Dermis lymphatic vessel endothelial cell (primary cell): ENCODE results near the gene MTRF1. TPM values are rescaled to one million over a fixed set of nuclear protein-coding genes. Genes with fewer than 3 reads are reported as not detected.

Experiments
- total RNA-seq: library from RNA; depleted of rRNA; stranded (reverse); fragments of >200 nt; gene quantifications from 2 replicates; pipeline ENCODE4 v1.2.1, GENCODE V29; 2014

Gene MTRF1, protein sequence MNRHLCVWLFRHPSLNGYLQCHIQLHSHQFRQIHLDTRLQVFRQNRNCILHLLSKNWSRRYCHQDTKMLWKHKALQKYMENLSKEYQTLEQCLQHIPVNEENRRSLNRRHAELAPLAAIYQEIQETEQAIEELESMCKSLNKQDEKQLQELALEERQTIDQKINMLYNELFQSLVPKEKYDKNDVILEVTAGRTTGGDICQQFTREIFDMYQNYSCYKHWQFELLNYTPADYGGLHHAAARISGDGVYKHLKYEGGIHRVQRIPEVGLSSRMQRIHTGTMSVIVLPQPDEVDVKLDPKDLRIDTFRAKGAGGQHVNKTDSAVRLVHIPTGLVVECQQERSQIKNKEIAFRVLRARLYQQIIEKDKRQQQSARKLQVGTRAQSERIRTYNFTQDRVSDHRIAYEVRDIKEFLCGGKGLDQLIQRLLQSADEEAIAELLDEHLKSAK
- 8.9 and 9.4 TPM in 2 replicates for total RNA-seq

DNA sequence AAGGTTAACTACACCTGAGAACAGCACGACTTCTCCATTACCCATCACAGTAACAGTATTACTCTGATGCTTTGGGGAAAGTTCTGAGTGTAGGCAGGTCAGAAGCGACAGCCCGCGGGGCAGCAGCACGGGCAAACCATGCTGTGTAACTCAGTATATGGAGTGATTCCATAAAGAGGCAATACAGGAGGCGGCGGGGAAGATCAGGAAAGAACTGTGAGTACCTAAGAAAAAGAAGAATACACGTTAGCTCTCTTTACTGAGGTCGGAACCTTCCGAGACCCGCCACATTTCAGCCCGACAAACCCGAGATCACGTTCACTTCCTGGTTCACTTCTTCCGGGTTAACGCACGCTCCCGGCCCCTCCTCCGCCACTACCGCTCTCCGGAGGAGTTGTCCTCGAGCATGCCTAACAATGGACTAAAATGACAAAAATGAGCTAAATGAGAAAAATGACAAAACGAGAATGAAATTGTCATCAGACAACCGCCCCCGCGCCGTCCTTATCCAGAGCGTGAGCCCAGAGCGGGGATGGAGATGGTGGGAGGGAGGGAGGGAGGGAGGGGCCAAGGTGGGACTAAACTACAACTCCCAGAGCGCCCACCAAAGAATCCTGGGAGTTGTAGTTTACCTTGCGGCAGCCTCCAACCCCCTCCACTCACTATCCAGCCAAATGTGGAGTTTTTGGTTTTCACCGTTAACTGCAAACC, at the start of gene MTRF1:
Gene MTRF1 (minus strand): TSS at position 316 of the 711 bp plus-strand sequence. CDS start 2,669 bp downstream, outside the sequence.

DNA sequence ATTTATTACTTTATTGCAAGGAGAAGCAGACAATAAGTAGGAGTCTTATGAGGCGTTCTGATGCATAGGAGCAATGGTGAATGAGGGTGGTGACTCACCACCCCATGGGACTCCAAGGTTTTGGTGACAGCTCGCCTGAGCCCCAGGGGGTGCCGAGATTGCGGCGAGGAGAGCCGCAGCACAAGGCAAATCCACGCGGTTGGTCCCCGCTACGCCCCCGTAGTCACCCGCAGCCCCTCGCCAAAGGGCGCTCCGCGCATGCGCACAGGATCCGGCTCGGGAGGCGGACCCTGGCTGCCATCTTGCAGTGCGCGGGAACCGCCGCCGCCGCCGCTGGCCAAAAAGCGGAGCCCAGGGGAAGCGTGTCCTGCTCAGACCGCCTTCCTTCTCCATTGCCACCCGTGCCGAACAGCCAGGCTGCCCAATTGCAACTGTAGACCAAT, 47.6 kb upstream of the MTRF1 start, which contains the start of gene NAA16:
Gene NAA16 (plus strand): TSS at position 305 of the 443 bp plus-strand sequence. CDS start 262 bp downstream, outside the sequence.

DNA sequence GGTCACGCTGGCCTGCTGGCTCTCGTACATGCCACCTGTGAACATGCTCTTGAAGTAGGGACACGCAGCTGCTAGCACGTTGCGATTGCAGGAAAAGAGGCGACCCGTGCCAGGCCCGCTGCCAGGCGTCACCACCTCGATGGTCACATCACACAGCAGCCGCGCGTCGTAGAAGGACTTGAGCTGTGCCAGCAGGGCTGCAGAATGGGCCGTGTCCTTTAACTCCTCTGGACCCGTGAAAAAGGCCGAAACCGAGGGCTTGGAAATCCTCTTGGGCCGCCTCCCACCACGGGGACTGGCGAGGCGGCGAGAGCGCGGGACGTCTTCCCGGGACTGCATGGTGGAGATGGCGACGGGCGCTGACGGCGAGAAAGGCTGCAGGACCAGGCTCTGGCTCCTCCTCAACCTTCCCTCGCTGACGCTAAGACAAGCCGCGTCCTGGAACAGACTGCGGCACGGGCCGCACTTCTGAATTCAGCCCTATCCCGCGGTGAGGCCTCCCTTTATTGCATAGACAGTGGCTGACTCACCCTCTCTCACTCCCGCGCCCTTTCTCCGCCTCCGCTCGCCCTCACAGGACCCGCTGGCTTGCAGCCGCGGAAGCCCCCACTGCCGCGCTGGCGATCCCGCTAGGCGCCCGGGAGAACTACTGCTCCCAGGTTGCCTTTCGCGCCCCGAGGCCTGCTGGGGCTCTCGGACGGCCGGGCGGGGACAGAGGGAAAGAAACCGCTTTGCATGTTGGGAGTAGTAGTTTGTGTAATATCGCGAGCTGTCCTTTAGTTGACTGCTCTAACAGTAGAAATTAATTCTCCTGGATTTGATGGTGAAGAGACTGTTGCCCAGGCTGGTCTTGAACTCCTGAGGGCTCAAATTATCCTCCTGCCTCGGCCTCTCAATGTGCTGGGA, 69.2 kb downstream of the MTRF1 start, which contains the start of gene KBTBD7:
Gene KBTBD7 (minus strand): TSS at position 651 of the 906 bp plus-strand sequence. CDS start 312 bp downstream, at position 339.

Other genes starting within 250 kb of the MTRF1 start
- gene ELF1, start 244.3 kb downstream of the MTRF1 start, total RNA-seq = 131 and 151 TPM in 2 replicates
- gene WBP4, start 202.1 kb downstream of the MTRF1 start, total RNA-seq = 7.6 TPM in 2 replicates
- 6.8 and 9.8 TPM in 2 replicates for gene KBTBD6, start 130.8 kb downstream of the MTRF1 start, total RNA-seq
- gene KBTBD7, start 69.0 kb downstream of the MTRF1 start, total RNA-seq = 8.5 and 8.8 TPM in 2 replicates
- 5.5 and 6.4 TPM in 2 replicates for gene NAA16, start 47.7 kb upstream of the MTRF1 start, total RNA-seq
- gene RGCC, start 194.0 kb upstream of the MTRF1 start, total RNA-seq = 35.2 and 188 TPM in 2 replicates